ENCODE measurements around the gene PPP1R14D.

The PPP1R14D gene

DNA sequence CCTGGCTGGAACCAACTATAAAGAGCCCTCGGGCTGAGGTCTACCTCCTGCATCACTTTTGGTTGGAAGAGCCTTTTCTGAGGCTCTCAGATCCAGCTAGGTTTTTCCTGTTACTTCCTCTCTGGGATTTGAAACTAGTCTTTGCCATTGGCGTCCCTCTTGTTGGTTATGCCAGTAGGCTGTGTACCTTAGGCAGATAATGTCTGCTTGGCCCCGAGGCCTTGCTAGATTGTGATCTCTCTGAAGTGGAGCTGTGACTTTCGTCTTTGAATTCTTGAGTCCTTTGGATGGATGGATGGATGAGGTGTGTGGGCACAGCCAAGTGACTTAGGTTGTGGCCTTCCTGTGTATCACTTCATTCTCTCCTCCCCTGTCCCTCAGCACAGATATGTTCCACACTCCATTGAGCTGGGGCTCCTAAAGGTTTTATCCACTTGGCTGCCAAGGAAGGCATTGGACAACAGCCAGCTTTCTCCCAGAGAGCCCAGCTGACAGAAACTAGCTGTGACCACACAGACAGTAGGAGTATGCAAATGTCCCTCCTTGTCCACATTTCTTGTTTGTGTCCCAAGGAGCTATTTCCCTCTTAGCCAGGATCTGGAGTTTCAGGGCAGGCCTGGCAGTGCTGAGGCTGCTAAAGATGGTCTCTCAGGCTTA lies 13.3 kb downstream of the PPP1R14D start:
- DNase-seq, result no peak

GRCh38 chr15:40812721-40813425 lies 15.6 kb downstream of the PPP1R14D start:
- no peak for DNase-seq

DNA sequence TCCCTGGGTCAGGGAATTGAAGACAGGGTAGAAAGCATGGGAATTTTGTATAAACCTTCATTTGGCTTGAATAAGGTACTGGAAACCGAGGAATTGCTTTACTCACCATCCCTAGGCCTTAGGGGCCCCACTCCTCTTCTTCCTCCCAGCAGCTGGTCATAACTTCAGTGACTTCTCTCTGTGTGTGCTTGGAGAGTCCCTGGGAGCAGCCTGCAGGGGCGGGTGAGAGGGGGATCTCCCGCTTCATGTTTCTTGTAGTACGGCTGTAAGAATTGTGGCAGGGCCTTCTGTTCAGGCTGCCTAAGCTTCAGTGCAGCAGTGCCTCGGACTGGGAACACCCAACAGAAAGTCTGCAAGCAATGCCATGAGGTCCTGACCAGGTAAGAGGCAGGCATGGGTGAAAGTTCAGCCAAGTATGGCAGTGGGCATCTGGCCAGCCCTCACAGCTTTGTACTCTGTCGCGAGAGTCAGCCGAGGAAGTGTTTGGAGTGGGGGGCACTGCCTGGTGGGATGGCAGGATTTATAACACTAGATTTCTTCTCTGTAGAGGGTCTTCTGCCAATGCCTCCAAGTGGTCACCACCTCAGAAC lies 19.6 kb downstream of the PPP1R14D start:
- DNase-seq, result no peak

GRCh38 chr15:40807888-40808461 lies 20.5 kb downstream of the PPP1R14D start:
- no peak for DNase-seq

DNA sequence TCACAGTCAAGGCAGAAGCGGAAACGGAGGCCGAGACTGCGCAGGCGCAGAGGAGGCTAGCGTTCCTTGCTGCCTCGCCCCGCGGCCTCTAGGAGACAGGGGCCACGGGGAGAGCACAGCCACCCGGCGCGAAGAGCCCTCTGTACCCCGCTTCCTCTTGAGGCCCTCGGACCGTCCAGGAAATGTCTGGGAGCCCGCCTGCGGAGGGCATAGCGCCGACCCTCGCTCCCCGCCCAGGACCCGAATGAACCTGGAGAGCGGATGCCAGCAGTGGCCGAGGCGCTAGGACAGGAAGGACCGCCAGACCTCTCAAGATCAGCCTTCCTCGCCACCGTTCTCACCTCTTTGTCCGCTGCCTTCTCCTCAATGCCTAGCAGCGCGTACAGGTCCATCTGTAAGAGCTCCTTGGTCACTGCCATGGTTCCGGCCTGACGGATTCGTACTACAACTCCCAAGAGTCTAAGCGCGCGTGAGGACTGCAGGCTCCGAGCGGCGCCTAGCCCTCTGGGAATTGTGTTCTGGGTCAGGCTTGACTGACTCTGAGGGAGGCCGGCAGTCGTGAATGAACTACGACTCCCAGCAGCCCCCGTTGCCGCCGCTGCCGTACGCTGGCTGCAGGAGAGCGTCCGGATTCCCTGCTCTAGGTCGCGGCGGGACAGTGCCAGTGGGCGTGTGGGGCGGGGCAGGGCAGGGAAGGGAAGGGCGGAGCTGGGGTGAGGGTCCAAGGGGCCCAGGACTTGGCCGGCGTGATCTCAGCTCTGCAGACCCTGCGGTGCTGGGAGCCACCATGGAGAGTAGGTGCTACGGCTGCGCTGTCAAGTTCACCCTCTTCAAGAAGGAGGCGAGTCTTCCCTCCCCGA lies 21.2 kb downstream of the PPP1R14D start, which contains the start of the genes DNAJC17 and ZFYVE19:
TSS of gene DNAJC17 (minus strand) at position 446 of the 860 bp plus-strand sequence. CDS start at position 419, 27 bp downstream.
TSS of gene ZFYVE19 (plus strand) at position 62 of the 860 bp plus-strand sequence. CDS start at position 563, 501 bp downstream.
- peak; percentile 92 for DNase-seq

DNA sequence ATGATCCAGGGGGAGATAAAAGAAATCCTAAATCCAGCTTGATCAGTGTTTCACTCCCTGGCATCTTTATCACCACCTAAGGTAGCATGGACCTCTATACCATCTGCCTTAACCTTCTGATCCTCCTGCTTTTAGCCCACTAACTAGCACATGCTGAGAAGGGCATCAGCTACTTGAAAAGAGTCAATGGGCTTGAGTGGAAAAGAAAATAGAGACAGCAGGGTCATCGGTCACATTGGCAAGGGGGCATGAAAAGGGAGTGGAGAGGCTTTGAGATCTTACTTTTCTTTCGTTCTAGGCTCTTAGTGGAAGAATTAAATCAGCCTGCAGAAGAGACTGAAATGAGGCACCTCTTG lies 21.9 kb downstream of the PPP1R14D start:
- DNase-seq, result no peak

DNA sequence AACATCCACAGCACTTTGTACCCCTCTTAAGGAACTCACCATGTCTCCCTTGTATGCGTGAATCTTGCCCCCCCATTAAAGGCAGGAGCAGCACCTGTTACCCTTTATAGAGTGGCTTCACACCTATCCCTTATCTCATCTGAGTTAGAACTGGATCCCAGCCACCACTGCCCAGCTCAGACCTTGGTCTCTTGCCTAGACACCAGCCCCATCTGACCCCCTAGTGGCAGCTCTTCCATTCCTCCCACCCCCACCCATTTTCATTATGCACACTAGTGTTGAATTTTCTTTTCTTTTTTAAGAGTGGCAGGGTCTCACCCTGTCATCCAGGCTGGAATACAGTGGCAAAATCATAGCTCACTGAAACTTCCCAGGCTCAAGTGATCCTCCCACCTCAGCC lies 24.8 kb downstream of the PPP1R14D start:
- no peak for DNase-seq

DNA sequence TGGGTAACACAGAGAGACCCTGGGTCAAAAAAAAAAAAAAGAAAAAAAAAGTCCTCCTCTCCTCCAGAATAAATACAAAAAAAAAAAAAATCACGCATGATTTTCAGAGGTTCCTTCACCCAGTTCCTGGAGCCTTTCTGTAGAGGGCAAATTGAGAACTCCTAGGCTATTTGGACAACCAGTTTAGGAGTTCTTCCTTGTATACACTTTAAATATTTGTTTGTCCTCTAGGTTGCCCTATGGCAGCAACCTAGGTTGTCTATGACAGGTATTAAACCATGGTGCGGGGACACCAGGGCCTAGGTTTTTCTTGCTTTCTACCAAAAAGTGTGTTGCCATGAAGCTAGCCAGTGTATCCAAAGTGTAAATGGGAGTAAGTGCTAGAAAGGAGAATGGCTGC lies 25.4 kb downstream of the PPP1R14D start:
- no peak for DNase-seq

DNA sequence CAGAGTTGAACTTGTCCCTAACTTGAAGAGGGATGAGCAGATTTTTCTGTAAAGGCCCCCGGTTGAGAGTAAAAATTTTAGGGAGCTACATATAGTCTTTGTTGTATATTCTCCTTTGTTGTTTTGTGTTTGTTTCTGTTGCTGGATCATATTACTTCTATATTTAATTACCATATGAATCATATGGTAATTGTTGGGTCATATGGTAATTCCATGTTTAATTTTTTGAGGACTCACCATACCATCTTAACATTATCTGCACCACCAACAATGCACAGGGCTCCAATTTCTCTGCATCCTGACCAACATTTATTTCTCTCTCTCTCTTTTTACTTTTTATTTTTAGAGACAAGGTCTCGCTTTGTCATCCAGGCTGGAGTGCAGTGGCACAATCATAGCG lies 29.0 kb downstream of the PPP1R14D start:
- no peak for DNase-seq

DNA sequence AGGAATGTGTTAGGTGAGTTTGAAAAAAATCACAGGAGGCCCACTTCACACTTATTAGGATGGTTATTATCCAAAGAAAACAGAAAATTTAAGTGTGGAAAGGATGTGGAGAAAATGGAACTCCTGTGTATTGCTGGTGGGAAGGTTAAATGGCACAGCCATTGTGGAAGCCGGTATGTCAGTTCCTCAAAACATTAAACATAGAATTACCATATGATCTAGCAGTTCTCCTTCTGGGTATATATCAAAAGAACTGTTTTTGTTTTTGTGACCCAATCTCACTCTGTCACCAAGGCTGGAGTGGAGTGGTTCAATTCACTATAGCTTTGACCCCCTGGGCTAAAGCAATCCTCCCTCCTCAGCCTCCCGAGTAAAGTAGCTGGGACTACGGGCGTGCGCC lies 32.0 kb downstream of the PPP1R14D start:
- no peak for DNase-seq

DNA sequence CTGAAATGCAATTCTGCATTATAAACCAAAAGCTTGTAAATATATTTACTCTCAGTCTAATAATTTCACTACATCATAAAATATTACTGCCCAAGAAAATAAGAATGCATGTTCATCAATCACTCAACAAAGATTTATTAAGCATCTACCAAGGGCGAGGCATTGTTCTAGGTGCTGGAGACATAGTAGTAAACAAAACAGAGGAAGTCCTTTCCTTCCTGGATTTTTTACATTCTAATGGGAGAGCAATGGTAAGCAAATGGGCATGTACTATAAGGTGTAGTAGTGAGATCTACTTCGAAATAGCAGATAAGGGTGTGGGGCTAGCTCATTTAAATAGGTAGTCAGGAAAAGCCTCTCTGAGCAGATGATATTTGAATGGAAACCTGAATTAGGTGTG lies 32.5 kb downstream of the PPP1R14D start:
- DNase-seq, result no peak

DNA sequence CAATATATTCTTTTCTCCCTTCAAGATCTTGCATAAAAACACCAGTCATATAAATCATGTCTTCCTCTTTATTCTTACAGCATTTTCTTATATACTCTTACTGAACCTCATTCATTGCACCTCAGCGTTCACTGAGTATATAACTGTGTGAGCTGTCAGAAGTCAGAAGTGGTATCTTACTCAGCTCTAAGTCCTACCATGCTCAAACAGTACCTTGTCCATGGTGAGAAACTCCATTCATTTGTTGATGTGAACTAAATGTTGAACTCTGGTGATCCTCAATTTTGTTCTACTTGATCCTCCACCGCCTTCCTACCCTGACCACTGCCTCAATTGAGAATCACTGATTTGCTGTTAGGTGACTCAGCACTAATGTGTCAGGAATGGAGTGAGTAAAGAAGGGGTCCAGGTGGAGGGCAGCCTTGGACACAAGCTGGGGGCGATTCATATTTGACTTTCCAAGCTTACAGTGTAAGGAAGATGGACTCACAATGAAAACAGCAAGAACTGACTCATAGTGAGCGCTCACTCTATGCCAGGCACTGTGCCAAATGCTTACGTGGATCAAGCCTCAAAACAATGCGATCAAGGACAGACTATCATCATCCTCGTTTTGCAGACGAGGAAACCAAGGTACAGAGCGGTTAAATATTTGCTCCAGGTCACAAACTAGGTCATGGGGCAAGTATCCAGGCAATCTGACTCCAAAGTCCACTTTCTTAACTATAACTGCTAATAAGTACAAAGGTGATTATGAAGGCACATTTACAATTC lies 35.1 kb downstream of the PPP1R14D start:
- no peak for DNase-seq

DNA sequence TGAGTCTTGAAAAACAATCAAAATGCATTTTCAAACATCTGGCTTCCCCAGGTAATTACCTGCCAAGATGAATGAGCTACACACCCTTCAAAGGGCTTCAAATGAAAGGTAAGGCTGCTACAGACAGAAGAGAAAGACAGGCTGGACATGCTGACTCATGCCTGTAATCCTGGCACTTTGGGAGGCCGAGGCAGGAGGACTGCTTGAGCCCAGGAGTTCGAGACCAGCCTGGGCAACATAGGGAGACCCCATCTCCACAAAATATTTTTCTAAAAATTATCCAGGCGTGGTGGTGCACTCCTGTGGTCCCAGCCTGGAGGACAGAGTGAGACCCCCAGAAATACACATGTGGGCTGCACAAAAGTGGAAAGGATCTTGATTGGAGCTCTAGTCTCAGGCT lies 36.1 kb downstream of the PPP1R14D start:
- no peak for DNase-seq

DNA sequence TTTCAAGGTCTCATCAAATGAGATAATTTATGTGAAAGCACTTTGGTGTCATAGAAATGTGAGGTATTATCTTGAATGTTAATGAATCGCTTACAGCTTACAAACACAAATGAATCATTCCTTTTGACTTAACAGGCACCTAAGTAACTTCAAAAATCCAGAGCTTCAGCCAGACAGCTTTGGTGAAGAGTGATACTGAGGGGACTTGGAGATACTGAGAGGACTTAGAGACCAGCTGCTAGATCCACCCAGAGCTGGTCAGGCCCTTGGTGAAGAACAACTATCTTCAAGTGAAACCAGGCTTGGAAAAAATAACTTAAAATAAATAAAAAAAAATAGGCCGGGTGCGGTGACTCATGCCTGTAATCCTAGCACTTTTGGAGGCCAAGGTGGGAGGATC lies 37.8 kb downstream of the PPP1R14D start:
- DNase-seq, result no peak

DNA sequence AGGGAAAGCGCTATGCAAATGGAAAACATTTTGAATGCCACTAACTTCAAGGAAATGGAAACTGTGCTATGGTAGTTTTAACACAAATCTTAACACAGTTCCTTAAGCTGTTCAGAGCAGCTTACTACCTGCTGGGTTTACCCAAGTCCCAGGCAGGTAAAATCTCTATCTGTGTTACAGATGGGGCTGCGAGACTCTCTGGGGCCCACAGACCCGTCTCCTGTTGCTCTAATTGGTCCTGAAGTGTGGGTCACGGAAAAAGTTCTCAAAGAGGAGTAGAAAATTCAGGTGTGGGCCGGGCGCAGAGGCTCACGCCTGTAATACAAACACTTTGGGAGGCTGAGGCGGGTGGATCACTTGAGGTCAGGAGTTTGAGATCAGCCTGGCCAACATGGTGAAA lies 38.5 kb downstream of the PPP1R14D start:
- no peak for DNase-seq

- DNase-seq, result no peak
Observed at GRCh38 chr15:40789119-40789518, 39.4 kb downstream of the PPP1R14D start.

- DNase-seq, result no peak
Observed at GRCh38 chr15:40787991-40788390, 40.5 kb downstream of the PPP1R14D start.

DNA sequence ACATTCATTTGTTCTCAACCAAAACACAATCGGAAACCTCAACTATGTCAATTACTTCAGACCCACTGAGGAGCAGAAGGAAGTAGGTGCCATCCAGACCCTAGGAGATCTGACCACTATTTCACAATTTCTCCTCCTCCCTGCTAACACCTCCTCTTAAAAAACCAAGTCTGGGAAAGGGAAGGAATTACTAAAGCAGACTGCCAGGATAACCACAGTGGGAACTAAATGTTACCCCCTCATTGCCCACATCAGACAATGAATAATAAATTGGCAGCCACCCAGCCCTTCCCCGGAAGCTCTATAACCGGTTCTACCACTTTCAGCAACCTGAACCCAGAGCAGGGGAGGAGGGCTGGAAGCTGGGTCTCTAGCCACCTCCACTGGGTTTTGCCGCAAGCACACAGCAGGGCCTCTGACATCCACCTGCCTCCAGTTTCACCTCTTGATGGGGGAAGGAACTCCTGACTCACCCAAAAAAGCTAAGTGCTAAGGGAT lies 41.1 kb downstream of the PPP1R14D start:
- DNase-seq, result peak; percentile 69

DNA sequence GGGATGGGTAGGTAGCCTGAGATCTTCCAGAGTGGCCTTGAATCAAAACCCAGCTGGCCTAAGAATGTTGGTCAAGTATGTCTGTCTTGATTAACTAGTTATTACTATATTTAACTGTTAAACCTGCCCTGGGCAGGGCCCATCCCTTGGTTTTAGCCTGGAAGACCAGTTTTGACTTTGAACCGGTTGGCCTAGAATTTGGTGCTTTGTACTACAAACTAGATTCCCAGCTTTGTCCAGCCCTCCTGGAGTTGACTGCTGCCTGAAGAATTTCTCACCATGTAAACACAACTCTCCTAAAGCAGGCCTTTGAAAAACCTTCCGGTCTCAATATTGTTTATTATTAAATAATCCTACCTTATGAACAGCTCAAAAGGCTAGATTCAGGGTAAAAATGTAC lies 42.7 kb downstream of the PPP1R14D start:
- no peak for DNase-seq

DNA sequence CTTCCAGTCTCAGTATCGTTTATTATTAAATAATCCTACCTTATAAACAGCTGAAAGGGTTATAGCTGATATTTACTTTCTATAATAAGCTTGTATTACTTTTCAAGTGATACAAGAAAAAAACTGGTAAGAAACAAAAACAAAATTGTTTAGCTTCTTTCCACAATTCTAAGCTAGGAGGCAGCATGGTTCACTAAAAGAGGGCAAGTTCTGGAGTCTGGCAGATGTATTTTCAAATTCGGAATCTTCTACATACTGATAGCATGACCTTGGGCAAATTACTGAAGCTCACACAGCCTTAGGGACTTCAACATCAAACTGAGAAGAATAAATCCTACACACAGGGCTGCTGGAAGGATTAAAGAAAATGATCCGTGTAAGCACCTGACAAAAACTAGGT lies 43.3 kb downstream of the PPP1R14D start:
- no peak for DNase-seq

- DNase-seq, result peak; percentile 80
Observed at GRCh38 chr15:40782609-40783227, 45.8 kb downstream of the PPP1R14D start.

All from activated CD8-positive, alpha-beta memory T cell treated with anti-CD3 and anti-CD28 coated beads, Interleukin-2, amount 50 U/mL, for 4 hours (primary cell).